IMR-90 (cell line): ENCODE data around the gene CDK13. TPM values are rescaled to one million over a fixed set of nuclear protein-coding genes. Genes with fewer than 3 reads are reported as not detected.

Source experiments
- ATAC-seq: fragments of 200-7000 bp; cut with Tn5 transposase; 2 replicates; pipeline ENCODE4 v1.9.1; 2020; ENCODE audit warnings: low read depth, mild to moderate bottlenecking, moderate library complexity
- BruUV-seq: library from RNA; stranded (reverse); fragments of 400-500 nt; replicated peaks from 2 replicates; lab custom pipeline; 2021; lab: Mats Ljungman, UMichigan
- CTCF ChIA-PET: fragments of 300-600 bp; formaldehyde crosslinking; extraction: SDS; loops from one replicate; lab custom pipeline; 2021; ENCODE audit warnings: antibody characterized with exemption; lab: Yijun Ruan, JAX
- POLR2A ChIA-PET: fragments of 300-600 bp; sonication (Branson Sonifier 250); formaldehyde crosslinking; loops from one replicate; lab custom pipeline; 2022; ENCODE audit warnings: antibody characterized with exemption; ENCODE audit not compliant: unreplicated experiment; lab: Charles Lee
- DNase-seq: peaks from one replicate; pipeline ENCODE4 v3.0.0; 2013
- H2AFZ ChIP-seq: replicated peaks from 2 replicates; pipeline ENCODE3; 2013; ENCODE audit warnings: low read length, mild to moderate bottlenecking; ENCODE audit not compliant: poor library complexity
- H2AK5ac ChIP-seq: 2 replicates; pipeline ENCODE4 v1.6.1; 2013; ENCODE audit warnings: low read depth, low read length, inconsistent platforms
- H2AK9ac ChIP-seq: replicated peaks from 2 replicates; pipeline ENCODE3; 2013; ENCODE audit warnings: mild to moderate bottlenecking, low read depth, low read length, moderate library complexity; ENCODE audit not compliant: poor library complexity
- H2BK120ac ChIP-seq: 2 replicates; pipeline ENCODE4 v1.6.1; 2013; ENCODE audit warnings: low read depth, low read length, inconsistent platforms
- H2BK15ac ChIP-seq: 3 replicates; pipeline ENCODE4 v1.6.1; 2013; ENCODE audit warnings: low read depth, low read length, inconsistent platforms
- H2BK20ac ChIP-seq: 2 replicates; pipeline ENCODE4 v1.6.1; 2013; ENCODE audit warnings: low read depth, mild to moderate bottlenecking, inconsistent platforms, low read length, moderate library complexity
- H2BK5ac ChIP-seq: 2 replicates; pipeline ENCODE4 v1.6.1; 2013; ENCODE audit warnings: mild to moderate bottlenecking, low read depth, low read length, inconsistent platforms; ENCODE audit not compliant: poor library complexity, severe bottlenecking
- H3K14ac ChIP-seq: replicated peaks from 2 replicates; pipeline ENCODE4 v1.6.1; 2013; ENCODE audit warnings: low read depth, low read length, inconsistent platforms
- H3K18ac ChIP-seq: 2 replicates; pipeline ENCODE4 v1.6.1; 2013; ENCODE audit warnings: low read depth, low read length, control low read depth
- H3K23ac ChIP-seq: 2 replicates; pipeline ENCODE4 v1.6.1; 2013; ENCODE audit warnings: low read depth, low read length, inconsistent platforms
- H3K27ac ChIP-seq: 2 replicates; pipeline ENCODE4 v1.5.1; 2013; ENCODE audit warnings: mild to moderate bottlenecking, control low read depth, low read length; ENCODE audit not compliant: insufficient read depth
- H3K27me3 ChIP-seq: 2 replicates; pipeline ENCODE4 v1.6.1; 2013; ENCODE audit warnings: low read length; ENCODE audit not compliant: control insufficient read depth, insufficient read depth
- H3K36me3 ChIP-seq: 2 replicates; pipeline ENCODE4 v1.6.1; 2013; ENCODE audit warnings: low read length, mixed read lengths; ENCODE audit not compliant: control insufficient read depth, insufficient read depth
- H3K4ac ChIP-seq: 2 replicates; pipeline ENCODE4 v1.6.1; 2013; ENCODE audit warnings: low read depth, low read length, inconsistent platforms
- H3K4me1 ChIP-seq: 2 replicates; pipeline ENCODE4 v1.6.1; 2013; ENCODE audit warnings: low read length, mixed read lengths; ENCODE audit not compliant: control insufficient read depth, insufficient read depth
- H3K4me2 ChIP-seq: 2 replicates; pipeline ENCODE4 v1.6.1; 2013; ENCODE audit warnings: low read depth, mild to moderate bottlenecking, control low read depth, low read length, moderate library complexity
- H3K4me3 ChIP-seq: 2 replicates; pipeline ENCODE4 v1.5.1; 2013; ENCODE audit warnings: low read depth, mild to moderate bottlenecking, control low read depth, low read length, moderate library complexity; ENCODE audit not compliant: insufficient read depth
- H3K56ac ChIP-seq: 2 replicates; pipeline ENCODE4 v1.6.1; 2013; ENCODE audit warnings: low read length, inconsistent platforms; ENCODE audit not compliant: insufficient read depth; ENCODE audit errors: extremely low read depth
- H3K79me1 ChIP-seq, 2 experiments: 2 replicates each; pipeline ENCODE4 v1.6.1; 2013; ENCODE audit warnings: low read length in 2 of 2, inconsistent platforms in 1 of 2, low read depth in 1 of 2
- H3K9ac ChIP-seq: 2 replicates; pipeline ENCODE4 v1.6.1; 2013; ENCODE audit warnings: low read depth, low read length, control low read depth
- H3K9me1 ChIP-seq: 2 replicates; pipeline ENCODE4 v1.6.1; 2013; ENCODE audit warnings: low read length, inconsistent platforms; ENCODE audit not compliant: insufficient read depth
- H3K9me3 ChIP-seq: 2 replicates; pipeline ENCODE4 v1.6.1; 2013; ENCODE audit warnings: low read length; ENCODE audit not compliant: control insufficient read depth, insufficient read depth
- H4K20me1 ChIP-seq: 2 replicates; pipeline ENCODE4 v1.6.1; 2013; ENCODE audit warnings: low read length, inconsistent platforms; ENCODE audit not compliant: insufficient read depth
- H4K5ac ChIP-seq: 2 replicates; pipeline ENCODE4 v1.6.1; 2013; ENCODE audit warnings: mild to moderate bottlenecking, low read depth, low read length, control low read depth
- H4K8ac ChIP-seq, 2 experiments: 2 replicates each; pipeline ENCODE4 v1.6.1; 2013; ENCODE audit warnings: low read depth in 2 of 2, low read length in 2 of 2, control low read depth in 1 of 2, inconsistent platforms in 1 of 2
- H4K91ac ChIP-seq: 2 replicates; pipeline ENCODE4 v1.6.1; 2013; ENCODE audit warnings: low read depth, low read length, inconsistent platforms; ENCODE audit not compliant: insufficient read depth
- CEBPB ChIP-seq: IDR thresholded peaks from 2 replicates; pipeline ENCODE4 v1.6.1; 2012; ENCODE audit warnings: low read depth, low read length, improper control_type of control experiment
- ELK1 ChIP-seq: fragments of 150-350 bp; IDR thresholded peaks from 2 replicates; pipeline ENCODE4 v1.6.1; 2016; ENCODE audit warnings: low read depth, mild to moderate bottlenecking, low read length, moderate library complexity, borderline replicate concordance
- SMC3 ChIP-seq: fragments of 150-350 bp; IDR thresholded peaks from 2 replicates; pipeline ENCODE4 v1.6.1; 2016; ENCODE audit warnings: low read depth, mild to moderate bottlenecking, antibody characterized with exemption, low read length, moderate library complexity
- WGBS, 2 experiments: methylation state at CpG; one replicate each; pipeline versions ENCODE4 v1.1.5 to v1.1.7; 2013; ENCODE audit warnings: missing lambda C conversion rate in 2 of 2; ENCODE audit not compliant: insufficient read length in 1 of 2; ENCODE audit errors: extremely low coverage in 2 of 2; 5-methylcytosine and 5-hydroxymethylcytosine counted together
- dilution Hi-C: fragments of 300-500 bp; cut with HindIII; formaldehyde crosslinking; loops from one replicate; pipeline ENCODE4 v1.14.3; 2018; ENCODE audit warnings: low sequenced_read_pairs; ENCODE audit not compliant: unreplicated experiment
- in situ Hi-C: fragments of 300-500 bp; cut with MboI; formaldehyde crosslinking; loops from 3 replicates; pipeline ENCODE4 v1.14.3; 2019; ENCODE audit warnings: low sequenced_read_pairs, inconsistent platforms, mixed read lengths
- intact Hi-C: fragments of 100-400 bp; cut with micrococcal nuclease; formaldehyde crosslinking; loops from 2 replicates; pipeline ENCODE4 v1.10.0; 2022
- polyA plus RNA-seq, 3 experiments: library from polyadenylated mRNA; depleted of rRNA; stranded (reverse); fragments of >200 nt; gene quantifications; 2 replicates each; pipeline ENCODE4 v1.2.3, GENCODE V29; 2012; ENCODE audit warnings: low replicate concordance in 1 of 3
- total RNA-seq: library from RNA; depleted of rRNA; stranded (reverse); fragments of >200 nt; gene quantifications from 2 replicates; pipeline ENCODE4 v1.2.3, GENCODE V29; 2012
- TF ChIP-seq, protein P1 (sequence below): conservative IDR thresholded peaks from 2 replicates; pipeline ENCODE4 v1.5.1; 2012; ENCODE audit warnings: mild to moderate bottlenecking, low read depth, low read length, improper control_type of control experiment

The CDK13 gene
- total and polyA plus RNA-seq, 2 of the 4 experiments (the other 2 are of a cell fraction) = 20.1 to 50.4 TPM

- Histone ChIP-seq H4K5ac (no peak overlapping the region), H2BK120ac (no peak overlapping the region), H3K23ac (no peak overlapping the region), H3K4ac (no peak overlapping the region), H3K79me1 (peaks cover 18 to 25% of the 10 kb centered on the region in 2 experiments), H2AK9ac (no peak overlapping the region), H3K9me3 (no peaks in the 10 kb centered on the region), H3K4me2 (no peak overlapping the region), H2AFZ (no peak overlapping the region), H2AK5ac (no peak overlapping the region), H3K18ac (no peak overlapping the region), H3K9ac (no peak overlapping the region), H3K27me3 (no peaks in the 10 kb centered on the region), H3K27ac (no peak overlapping the region), H4K8ac (no peak overlapping the region), H2BK5ac (no peak overlapping the region), H3K36me3 (peaks cover 5% of the 10 kb centered on the region), H2BK15ac (no peak overlapping the region), H2BK20ac (no peak overlapping the region), H4K91ac (no peak overlapping the region), H3K14ac (no peak overlapping the region), H3K4me1 (peaks cover 5% of the 10 kb centered on the region), H3K4me3 (no peak overlapping the region), H4K20me1 (peaks cover 5% of the 10 kb centered on the region; the same call in 1 of the 2 replicates), H3K9me1 (peaks cover 3% of the 10 kb centered on the region; the same call in 1 of the 2 replicates), H3K56ac (no peak overlapping the region)
- intact Hi-C loops (no loop called here), in situ Hi-C loops (no loop called here), dilution Hi-C loops (no loop called here)
- DNase-seq = peak; percentile 35
- no peak; the same call in 1 of the 2 replicates for ATAC-seq
- TF ChIP-seq SMC3 (no peak), CEBPB (no peak), ELK1 (no peak)
- TF ChIP-seq, protein P1, sequence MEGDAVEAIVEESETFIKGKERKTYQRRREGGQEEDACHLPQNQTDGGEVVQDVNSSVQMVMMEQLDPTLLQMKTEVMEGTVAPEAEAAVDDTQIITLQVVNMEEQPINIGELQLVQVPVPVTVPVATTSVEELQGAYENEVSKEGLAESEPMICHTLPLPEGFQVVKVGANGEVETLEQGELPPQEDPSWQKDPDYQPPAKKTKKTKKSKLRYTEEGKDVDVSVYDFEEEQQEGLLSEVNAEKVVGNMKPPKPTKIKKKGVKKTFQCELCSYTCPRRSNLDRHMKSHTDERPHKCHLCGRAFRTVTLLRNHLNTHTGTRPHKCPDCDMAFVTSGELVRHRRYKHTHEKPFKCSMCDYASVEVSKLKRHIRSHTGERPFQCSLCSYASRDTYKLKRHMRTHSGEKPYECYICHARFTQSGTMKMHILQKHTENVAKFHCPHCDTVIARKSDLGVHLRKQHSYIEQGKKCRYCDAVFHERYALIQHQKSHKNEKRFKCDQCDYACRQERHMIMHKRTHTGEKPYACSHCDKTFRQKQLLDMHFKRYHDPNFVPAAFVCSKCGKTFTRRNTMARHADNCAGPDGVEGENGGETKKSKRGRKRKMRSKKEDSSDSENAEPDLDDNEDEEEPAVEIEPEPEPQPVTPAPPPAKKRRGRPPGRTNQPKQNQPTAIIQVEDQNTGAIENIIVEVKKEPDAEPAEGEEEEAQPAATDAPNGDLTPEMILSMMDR = no peak
- WGBS, 2 experiments = 35% methylated on average over 2 of the region's 4 CpGs; no CpG with 5 or more reads in 1 of the 2 experiments
- CTCF ChIA-PET = no interaction called here
- no TSS peak for BruUV-seq
- POLR2A ChIA-PET = no interaction called here
Observed at GRCh38 chr7:40015790-40016296, 65.8 kb downstream of the CDK13 start.
